ENCODE measurements around the gene ISM2. TPM values are rescaled to one million over a fixed set of nuclear protein-coding genes. Genes with fewer than 3 reads are reported as not detected.

Gene ISM2
- total and polyA plus RNA-seq, 2 of the 13 experiments (the other 11 are each of a cell fraction or from before 2014, with no cell fraction given) = 1.8 to 40.7 TPM

DNA sequence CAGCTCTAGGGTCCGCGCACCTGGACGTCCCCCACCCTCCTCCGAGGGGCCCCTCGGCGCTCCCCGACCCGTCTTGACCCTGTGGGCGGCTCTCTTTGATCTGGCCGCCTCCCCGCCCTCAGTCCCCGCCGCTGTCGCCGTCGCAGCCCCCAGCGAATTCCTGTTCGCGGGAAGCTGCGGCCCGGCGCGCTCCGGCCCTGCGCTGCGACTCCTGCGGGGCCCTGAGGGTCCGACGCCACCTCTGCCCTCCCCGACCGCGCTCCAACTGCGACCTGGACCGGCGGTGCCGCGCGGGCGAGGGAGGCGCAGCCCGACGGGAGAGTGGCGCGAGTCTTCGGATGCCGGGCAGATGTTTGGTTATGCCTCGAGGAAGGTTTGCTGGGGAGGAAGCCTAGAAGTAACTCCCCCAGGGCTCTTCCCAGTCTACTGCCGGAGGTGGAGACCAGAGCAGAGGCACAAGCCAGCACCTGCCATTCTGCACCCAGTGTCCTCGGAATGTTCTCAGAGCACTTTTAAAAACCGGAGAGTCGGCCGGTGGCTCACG is 440 bp upstream of the ISM2 start (continued):
- TF ChIP-seq, protein P1, sequence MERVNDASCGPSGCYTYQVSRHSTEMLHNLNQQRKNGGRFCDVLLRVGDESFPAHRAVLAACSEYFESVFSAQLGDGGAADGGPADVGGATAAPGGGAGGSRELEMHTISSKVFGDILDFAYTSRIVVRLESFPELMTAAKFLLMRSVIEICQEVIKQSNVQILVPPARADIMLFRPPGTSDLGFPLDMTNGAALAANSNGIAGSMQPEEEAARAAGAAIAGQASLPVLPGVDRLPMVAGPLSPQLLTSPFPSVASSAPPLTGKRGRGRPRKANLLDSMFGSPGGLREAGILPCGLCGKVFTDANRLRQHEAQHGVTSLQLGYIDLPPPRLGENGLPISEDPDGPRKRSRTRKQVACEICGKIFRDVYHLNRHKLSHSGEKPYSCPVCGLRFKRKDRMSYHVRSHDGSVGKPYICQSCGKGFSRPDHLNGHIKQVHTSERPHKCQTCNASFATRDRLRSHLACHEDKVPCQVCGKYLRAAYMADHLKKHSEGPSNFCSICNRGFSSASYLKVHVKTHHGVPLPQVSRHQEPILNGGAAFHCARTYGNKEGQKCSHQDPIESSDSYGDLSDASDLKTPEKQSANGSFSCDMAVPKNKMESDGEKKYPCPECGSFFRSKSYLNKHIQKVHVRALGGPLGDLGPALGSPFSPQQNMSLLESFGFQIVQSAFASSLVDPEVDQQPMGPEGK (CRISPR knock-in tag; IDR thresholded peaks at IDR 0.05) = peak; percentile 43; the same call in 1 of the 2 replicates
- peak; percentile 52; the same call in 1 of the 2 replicates for TF ChIP-seq ZNF558 (CRISPR knock-in tag; IDR thresholded peaks at IDR 0.05; ENCODE audit: borderline replicate concordance)
- TF ChIP-seq SP4 (CRISPR knock-in tag; IDR thresholded peaks at IDR 0.05) = no peak
- peak; percentile 50 for TF ChIP-seq RARA (CRISPR knock-in tag; IDR thresholded peaks at IDR 0.05)
- no peak; the same call in 1 of the 2 replicates for TF ChIP-seq ESRRA (CRISPR knock-in tag; IDR thresholded peaks at IDR 0.05; ENCODE audit: low read depth)
- TF ChIP-seq KDM6A (CRISPR knock-in tag; IDR thresholded peaks at IDR 0.05; ENCODE audit: low read depth) = no peak
- TF ChIP-seq CBX1 (IDR thresholded peaks at IDR 0.05; ENCODE audit: low read depth) = peak; percentile 8
- TF ChIP-seq, protein P2, sequence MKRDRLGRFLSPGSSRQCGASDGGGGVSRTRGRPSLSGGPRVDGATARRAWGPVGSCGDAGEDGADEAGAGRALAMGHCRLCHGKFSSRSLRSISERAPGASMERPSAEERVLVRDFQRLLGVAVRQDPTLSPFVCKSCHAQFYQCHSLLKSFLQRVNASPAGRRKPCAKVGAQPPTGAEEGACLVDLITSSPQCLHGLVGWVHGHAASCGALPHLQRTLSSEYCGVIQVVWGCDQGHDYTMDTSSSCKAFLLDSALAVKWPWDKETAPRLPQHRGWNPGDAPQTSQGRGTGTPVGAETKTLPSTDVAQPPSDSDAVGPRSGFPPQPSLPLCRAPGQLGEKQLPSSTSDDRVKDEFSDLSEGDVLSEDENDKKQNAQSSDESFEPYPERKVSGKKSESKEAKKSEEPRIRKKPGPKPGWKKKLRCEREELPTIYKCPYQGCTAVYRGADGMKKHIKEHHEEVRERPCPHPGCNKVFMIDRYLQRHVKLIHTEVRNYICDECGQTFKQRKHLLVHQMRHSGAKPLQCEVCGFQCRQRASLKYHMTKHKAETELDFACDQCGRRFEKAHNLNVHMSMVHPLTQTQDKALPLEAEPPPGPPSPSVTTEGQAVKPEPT (CRISPR knock-in tag; IDR thresholded peaks at IDR 0.05; ENCODE audit: low read depth) = no peak
- TF ChIP-seq ZNF746 (CRISPR knock-in tag; IDR thresholded peaks at IDR 0.05) = peak; percentile 18; the same call in 1 of the 2 replicates
- TF ChIP-seq, protein P3, sequence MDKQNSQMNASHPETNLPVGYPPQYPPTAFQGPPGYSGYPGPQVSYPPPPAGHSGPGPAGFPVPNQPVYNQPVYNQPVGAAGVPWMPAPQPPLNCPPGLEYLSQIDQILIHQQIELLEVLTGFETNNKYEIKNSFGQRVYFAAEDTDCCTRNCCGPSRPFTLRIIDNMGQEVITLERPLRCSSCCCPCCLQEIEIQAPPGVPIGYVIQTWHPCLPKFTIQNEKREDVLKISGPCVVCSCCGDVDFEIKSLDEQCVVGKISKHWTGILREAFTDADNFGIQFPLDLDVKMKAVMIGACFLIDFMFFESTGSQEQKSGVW (CRISPR knock-in tag; IDR thresholded peaks at IDR 0.05; ENCODE audit: borderline replicate concordance) = no peak
- TF ChIP-seq, protein P4, sequence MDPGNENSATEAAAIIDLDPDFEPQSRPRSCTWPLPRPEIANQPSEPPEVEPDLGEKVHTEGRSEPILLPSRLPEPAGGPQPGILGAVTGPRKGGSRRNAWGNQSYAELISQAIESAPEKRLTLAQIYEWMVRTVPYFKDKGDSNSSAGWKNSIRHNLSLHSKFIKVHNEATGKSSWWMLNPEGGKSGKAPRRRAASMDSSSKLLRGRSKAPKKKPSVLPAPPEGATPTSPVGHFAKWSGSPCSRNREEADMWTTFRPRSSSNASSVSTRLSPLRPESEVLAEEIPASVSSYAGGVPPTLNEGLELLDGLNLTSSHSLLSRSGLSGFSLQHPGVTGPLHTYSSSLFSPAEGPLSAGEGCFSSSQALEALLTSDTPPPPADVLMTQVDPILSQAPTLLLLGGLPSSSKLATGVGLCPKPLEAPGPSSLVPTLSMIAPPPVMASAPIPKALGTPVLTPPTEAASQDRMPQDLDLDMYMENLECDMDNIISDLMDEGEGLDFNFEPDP (CRISPR knock-in tag; conservative IDR thresholded peaks at IDR 0.05) = 0 out of 2 replicates have a peak, but pooled peaks have one; percentile 45
- TF ChIP-seq, protein P5, sequence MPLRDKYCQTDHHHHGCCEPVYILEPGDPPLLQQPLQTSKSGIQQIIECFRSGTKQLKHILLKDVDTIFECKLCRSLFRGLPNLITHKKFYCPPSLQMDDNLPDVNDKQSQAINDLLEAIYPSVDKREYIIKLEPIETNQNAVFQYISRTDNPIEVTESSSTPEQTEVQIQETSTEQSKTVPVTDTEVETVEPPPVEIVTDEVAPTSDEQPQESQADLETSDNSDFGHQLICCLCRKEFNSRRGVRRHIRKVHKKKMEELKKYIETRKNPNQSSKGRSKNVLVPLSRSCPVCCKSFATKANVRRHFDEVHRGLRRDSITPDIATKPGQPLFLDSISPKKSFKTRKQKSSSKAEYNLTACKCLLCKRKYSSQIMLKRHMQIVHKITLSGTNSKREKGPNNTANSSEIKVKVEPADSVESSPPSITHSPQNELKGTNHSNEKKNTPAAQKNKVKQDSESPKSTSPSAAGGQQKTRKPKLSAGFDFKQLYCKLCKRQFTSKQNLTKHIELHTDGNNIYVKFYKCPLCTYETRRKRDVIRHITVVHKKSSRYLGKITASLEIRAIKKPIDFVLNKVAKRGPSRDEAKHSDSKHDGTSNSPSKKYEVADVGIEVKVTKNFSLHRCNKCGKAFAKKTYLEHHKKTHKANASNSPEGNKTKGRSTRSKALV (CRISPR knock-in tag; IDR thresholded peaks at IDR 0.05) = no peak; the same call in 1 of the 2 replicates
- no peak for TF ChIP-seq RORA (CRISPR knock-in tag; IDR thresholded peaks at IDR 0.05)
- TF ChIP-seq, protein P6, sequence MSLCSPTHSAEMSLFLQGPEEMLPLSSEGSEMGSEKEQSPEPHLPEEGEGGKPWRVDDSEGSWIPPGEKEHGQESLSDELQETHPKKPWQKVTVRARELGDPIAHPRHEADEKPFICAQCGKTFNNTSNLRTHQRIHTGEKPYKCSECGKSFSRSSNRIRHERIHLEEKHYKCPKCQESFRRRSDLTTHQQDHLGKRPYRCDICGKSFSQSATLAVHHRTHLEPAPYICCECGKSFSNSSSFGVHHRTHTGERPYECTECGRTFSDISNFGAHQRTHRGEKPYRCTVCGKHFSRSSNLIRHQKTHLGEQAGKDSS (CRISPR knock-in tag; IDR thresholded peaks at IDR 0.05; ENCODE audit: borderline replicate concordance, low read depth) = no peak
- TF ChIP-seq ZNF564 (CRISPR knock-in tag; IDR thresholded peaks at IDR 0.05) = peak; percentile 16; the same call in 1 of the 2 replicates
- TF ChIP-seq, protein P7, sequence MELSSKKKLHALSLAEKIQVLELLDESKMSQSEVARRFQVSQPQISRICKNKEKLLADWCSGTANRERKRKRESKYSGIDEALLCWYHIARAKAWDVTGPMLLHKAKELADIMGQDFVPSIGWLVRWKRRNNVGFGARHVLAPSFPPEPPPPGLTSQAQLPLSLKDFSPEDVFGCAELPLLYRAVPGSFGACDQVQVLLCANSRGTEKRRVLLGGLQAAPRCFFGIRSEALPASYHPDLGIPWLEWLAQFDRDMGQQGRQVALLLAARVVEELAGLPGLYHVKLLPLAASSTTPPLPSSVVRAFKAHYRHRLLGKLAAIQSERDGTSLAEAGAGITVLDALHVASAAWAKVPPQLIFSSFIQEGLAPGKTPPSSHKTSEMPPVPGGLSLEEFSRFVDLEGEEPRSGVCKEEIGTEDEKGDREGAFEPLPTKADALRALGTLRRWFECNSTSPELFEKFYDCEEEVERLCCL (CRISPR knock-in tag; IDR thresholded peaks at IDR 0.05; ENCODE audit: borderline replicate concordance) = no peak

Data from HepG2 (cell line).